HepG2 (cell line): ENCODE results near the gene MEIOB. TPM values are rescaled to one million over a fixed set of nuclear protein-coding genes. Genes with fewer than 3 reads are reported as not detected.

ENCODE experiments used
- DNMT1 ChIP-seq: sonication (generic); formaldehyde crosslinking; IDR thresholded peaks from 2 replicates; pipeline ENCODE4 v1.5.1; 2020; ENCODE audit warnings: mild to moderate bottlenecking, missing genetic modification reagents
- FOSL2 ChIP-seq: sonication (generic); formaldehyde crosslinking; IDR thresholded peaks from 2 replicates; pipeline ENCODE4 v1.4.0; 2020; ENCODE audit warnings: missing genetic modification reagents
- GLI4 ChIP-seq: sonication (generic); formaldehyde crosslinking; IDR thresholded peaks from 2 replicates; pipeline ENCODE4 v1.5.1; 2020; ENCODE audit warnings: missing genetic modification reagents, mild to moderate bottlenecking, moderate library complexity, borderline replicate concordance
- HOXA3 ChIP-seq: sonication (generic); formaldehyde crosslinking; IDR thresholded peaks from 2 replicates; pipeline ENCODE4 v1.5.0; 2020; ENCODE audit warnings: missing genetic modification reagents
- POLR2AphosphoS2 ChIP-seq: IDR thresholded peaks from 2 replicates; pipeline ENCODE4 v1.6.1; 2011; ENCODE audit warnings: low read depth, low read length, improper control_type of control experiment
- RAD21 ChIP-seq: fragments of 450-650 bp; formaldehyde crosslinking; IDR thresholded peaks from 2 replicates; pipeline ENCODE4 v1.5.0; 2020; ENCODE audit warnings: mild to moderate bottlenecking
- RELA ChIP-seq: sonication (generic); formaldehyde crosslinking; IDR thresholded peaks from 2 replicates; pipeline ENCODE4 v1.4.0; 2020; ENCODE audit warnings: missing genetic modification reagents
- RFX5 ChIP-seq: IDR thresholded peaks from 2 replicates; pipeline ENCODE4 v1.6.1; 2011; ENCODE audit warnings: low read depth, low read length, improper control_type of control experiment
- SP140L ChIP-seq: sonication (generic); formaldehyde crosslinking; IDR thresholded peaks from 2 replicates; pipeline ENCODE4 v1.4.0; 2020; ENCODE audit warnings: missing genetic modification reagents, borderline replicate concordance
- TARDBP ChIP-seq: sonication (generic); formaldehyde crosslinking; IDR thresholded peaks from 2 replicates; pipeline ENCODE4 v1.8.0; 2022; ENCODE audit warnings: mild to moderate bottlenecking, missing genetic modification reagents
- TBX2 ChIP-seq: sonication (generic); formaldehyde crosslinking; IDR thresholded peaks from 2 replicates; pipeline ENCODE4 v1.5.0; 2020; ENCODE audit warnings: missing genetic modification reagents, mild to moderate bottlenecking, borderline replicate concordance
- U2AF2 ChIP-seq: fragments of 200-400 bp; formaldehyde crosslinking; IDR thresholded peaks from 2 replicates; pipeline ENCODE4 v1.6.1; 2017; ENCODE audit warnings: low read depth, mild to moderate bottlenecking, low read length
- ZFAT ChIP-seq: sonication (generic); formaldehyde crosslinking; conservative IDR thresholded peaks from 2 replicates; pipeline ENCODE4 v1.8.1; 2023; ENCODE audit warnings: missing genetic modification reagents, inconsistent platforms
- ZNF460 ChIP-seq: sonication (generic); formaldehyde crosslinking; IDR thresholded peaks from 2 replicates; pipeline ENCODE4 v1.5.1; 2020; ENCODE audit warnings: missing genetic modification reagents, mild to moderate bottlenecking, borderline replicate concordance
- ZNF816 ChIP-seq: sonication (generic); formaldehyde crosslinking; IDR thresholded peaks from 2 replicates; pipeline ENCODE4 v1.8.0; 2022; ENCODE audit warnings: missing genetic modification reagents, mild to moderate bottlenecking, borderline replicate concordance
- polyA plus RNA-seq, 8 experiments: library from polyadenylated mRNA; depleted of rRNA in 3 of 8; stranded (reverse) in 7 of 8; unstranded in 1 of 8; fragments of >200 nt; fragmentation: Illumina TruSeq in 4 of 8; extraction: Trizol in 4 of 8; gene quantifications; 2 replicates each; pipeline versions ENCODE4 v1.2.1 to v1.2.3, GENCODE V29; 2011 to 2016; ENCODE audit warnings: low read depth in 4 of 8, missing spikeins in 1 of 8, mixed read lengths in 1 of 8; ENCODE audit not compliant: insufficient read depth in 1 of 8
- total RNA-seq, 5 experiments: library from RNA; depleted of rRNA; stranded (reverse); fragments of >200 nt; fragmentation: Illumina TruSeq; extraction: Trizol; gene quantifications; 2 replicates each; pipeline ENCODE4 v1.2.3, GENCODE V29; 2016; ENCODE audit warnings: low read depth in 1 of 5
- TF ChIP-seq, protein P1 (sequence below): sonication (generic); formaldehyde crosslinking; IDR thresholded peaks from 2 replicates; pipeline ENCODE4 v1.8.1; 2023; ENCODE audit warnings: mild to moderate bottlenecking, missing genetic modification reagents, borderline replicate concordance
- TF ChIP-seq, protein P2 (sequence below): IDR thresholded peaks from 2 replicates; pipeline ENCODE4 v1.6.1; 2016; ENCODE audit warnings: missing compliant biosample characterization, missing genetic modification reagents, borderline replicate concordance
- TF ChIP-seq, protein P3 (sequence below): sonication (generic); formaldehyde crosslinking; IDR thresholded peaks from 2 replicates; pipeline ENCODE4 v1.5.0; 2020; ENCODE audit warnings: missing genetic modification reagents
- TF ChIP-seq, protein P4 (sequence below): sonication (generic); formaldehyde crosslinking; IDR thresholded peaks from 2 replicates; pipeline ENCODE4 v1.8.0; 2022; ENCODE audit warnings: missing genetic modification reagents, mild to moderate bottlenecking, moderate library complexity, borderline replicate concordance
- TF ChIP-seq, protein P5 (sequence below): sonication (generic); formaldehyde crosslinking; IDR thresholded peaks from 2 replicates; pipeline ENCODE4 v1.8.0; 2022; ENCODE audit warnings: mild to moderate bottlenecking, missing genetic modification reagents, moderate library complexity
- TF ChIP-seq, protein P6 (sequence below): sonication (generic); formaldehyde crosslinking; conservative IDR thresholded peaks from 2 replicates; pipeline ENCODE4 v1.8.1; 2023; ENCODE audit warnings: missing genetic modification reagents
- TF ChIP-seq, protein P7 (sequence below): IDR thresholded peaks from 2 replicates; pipeline ENCODE4 v1.6.1; 2016; ENCODE audit warnings: mild to moderate bottlenecking, missing biosample characterization, missing genetic modification reagents

Gene MEIOB
- total and polyA plus RNA-seq, 2 of the 13 experiments (the other 11 are each of a cell fraction or from before 2014, with no cell fraction given) = 0.17 TPM; not detected in 1

DNA sequence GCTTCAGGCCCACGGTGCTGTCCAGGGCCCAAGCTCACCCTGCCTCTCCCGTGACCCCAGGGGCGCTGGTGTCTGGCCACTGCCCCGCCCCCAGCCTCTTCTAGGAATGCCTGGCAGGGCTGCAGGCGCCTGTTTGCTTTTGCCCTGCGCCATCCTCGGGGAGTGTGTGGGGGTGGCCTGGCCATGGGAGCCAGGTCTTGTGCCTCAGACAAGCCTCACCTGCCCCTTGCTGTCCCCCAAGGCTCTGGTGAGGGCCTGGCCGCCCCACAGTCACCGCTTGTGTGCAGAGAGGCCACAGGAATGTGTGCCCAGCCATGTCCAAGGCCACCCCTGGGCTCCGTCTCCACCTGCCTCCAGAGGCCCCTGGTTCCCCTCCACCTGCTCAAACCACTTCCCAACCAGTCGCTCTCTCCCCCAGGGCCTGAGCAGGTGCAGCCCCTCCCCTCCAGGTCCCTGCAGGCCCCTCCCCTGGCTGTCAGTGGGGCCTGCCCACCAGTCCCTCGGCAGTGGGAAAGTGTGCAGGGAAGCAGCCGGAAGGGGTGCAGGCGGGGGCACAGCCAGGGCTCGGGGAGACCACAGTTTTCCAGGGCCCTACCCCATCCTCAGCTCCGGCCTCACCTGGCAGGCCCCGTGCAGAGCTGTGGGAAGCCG lies 77.6 kb downstream of the MEIOB start (continued):
- TF ChIP-seq, protein P1, sequence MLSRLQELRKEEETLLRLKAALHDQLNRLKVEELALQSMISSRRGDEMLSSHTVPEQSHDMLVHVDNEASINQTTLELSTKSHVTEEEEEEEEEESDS (CRISPR knock-in tag) = no peak
- TF ChIP-seq ZNF460 (CRISPR knock-in tag) (no peak; the same call in 1 of the 2 replicates), RAD21 (peak; percentile 42; the same call in 1 of the 2 replicates), ZNF816 (CRISPR knock-in tag) (no peak), HOXA3 (CRISPR knock-in tag) (peak; percentile 44; the same call in 1 of the 2 replicates), RELA (CRISPR knock-in tag) (no peak), GLI4 (CRISPR knock-in tag) (no peak), U2AF2 (no peak), DNMT1 (CRISPR knock-in tag) (peak; percentile 90), POLR2AphosphoS2 (no peak), FOSL2 (CRISPR knock-in tag) (peak; percentile 28; the same call in 1 of the 2 replicates), ZFAT (no peak), SP140L (CRISPR knock-in tag) (no peak), TBX2 (peak; percentile 36), TARDBP (no peak), RFX5 (no peak)
- TF ChIP-seq, protein P2, sequence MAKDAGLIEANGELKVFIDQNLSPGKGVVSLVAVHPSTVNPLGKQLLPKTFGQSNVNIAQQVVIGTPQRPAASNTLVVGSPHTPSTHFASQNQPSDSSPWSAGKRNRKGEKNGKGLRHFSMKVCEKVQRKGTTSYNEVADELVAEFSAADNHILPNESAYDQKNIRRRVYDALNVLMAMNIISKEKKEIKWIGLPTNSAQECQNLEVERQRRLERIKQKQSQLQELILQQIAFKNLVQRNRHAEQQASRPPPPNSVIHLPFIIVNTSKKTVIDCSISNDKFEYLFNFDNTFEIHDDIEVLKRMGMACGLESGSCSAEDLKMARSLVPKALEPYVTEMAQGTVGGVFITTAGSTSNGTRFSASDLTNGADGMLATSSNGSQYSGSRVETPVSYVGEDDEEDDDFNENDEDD (CRISPR knock-in tag) = no peak
- TF ChIP-seq, protein P3, sequence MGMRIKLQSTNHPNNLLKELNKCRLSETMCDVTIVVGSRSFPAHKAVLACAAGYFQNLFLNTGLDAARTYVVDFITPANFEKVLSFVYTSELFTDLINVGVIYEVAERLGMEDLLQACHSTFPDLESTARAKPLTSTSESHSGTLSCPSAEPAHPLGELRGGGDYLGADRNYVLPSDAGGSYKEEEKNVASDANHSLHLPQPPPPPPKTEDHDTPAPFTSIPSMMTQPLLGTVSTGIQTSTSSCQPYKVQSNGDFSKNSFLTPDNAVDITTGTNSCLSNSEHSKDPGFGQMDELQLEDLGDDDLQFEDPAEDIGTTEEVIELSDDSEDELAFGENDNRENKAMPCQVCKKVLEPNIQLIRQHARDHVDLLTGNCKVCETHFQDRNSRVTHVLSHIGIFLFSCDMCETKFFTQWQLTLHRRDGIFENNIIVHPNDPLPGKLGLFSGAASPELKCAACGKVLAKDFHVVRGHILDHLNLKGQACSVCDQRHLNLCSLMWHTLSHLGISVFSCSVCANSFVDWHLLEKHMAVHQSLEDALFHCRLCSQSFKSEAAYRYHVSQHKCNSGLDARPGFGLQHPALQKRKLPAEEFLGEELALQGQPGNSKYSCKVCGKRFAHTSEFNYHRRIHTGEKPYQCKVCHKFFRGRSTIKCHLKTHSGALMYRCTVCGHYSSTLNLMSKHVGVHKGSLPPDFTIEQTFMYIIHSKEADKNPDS = no peak
- TF ChIP-seq, protein P4, sequence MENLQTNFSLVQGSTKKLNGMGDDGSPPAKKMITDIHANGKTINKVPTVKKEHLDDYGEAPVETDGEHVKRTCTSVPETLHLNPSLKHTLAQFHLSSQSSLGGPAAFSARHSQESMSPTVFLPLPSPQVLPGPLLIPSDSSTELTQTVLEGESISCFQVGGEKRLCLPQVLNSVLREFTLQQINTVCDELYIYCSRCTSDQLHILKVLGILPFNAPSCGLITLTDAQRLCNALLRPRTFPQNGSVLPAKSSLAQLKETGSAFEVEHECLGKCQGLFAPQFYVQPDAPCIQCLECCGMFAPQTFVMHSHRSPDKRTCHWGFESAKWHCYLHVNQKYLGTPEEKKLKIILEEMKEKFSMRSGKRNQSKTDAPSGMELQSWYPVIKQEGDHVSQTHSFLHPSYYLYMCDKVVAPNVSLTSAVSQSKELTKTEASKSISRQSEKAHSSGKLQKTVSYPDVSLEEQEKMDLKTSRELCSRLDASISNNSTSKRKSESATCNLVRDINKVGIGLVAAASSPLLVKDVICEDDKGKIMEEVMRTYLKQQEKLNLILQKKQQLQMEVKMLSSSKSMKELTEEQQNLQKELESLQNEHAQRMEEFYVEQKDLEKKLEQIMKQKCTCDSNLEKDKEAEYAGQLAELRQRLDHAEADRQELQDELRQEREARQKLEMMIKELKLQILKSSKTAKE (CRISPR knock-in tag) = no peak; the same call in 1 of the 2 replicates
- TF ChIP-seq, protein P5, sequence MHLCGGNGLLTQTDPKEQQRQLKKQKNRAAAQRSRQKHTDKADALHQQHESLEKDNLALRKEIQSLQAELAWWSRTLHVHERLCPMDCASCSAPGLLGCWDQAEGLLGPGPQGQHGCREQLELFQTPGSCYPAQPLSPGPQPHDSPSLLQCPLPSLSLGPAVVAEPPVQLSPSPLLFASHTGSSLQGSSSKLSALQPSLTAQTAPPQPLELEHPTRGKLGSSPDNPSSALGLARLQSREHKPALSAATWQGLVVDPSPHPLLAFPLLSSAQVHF (CRISPR knock-in tag) = no peak
- TF ChIP-seq, protein P6, sequence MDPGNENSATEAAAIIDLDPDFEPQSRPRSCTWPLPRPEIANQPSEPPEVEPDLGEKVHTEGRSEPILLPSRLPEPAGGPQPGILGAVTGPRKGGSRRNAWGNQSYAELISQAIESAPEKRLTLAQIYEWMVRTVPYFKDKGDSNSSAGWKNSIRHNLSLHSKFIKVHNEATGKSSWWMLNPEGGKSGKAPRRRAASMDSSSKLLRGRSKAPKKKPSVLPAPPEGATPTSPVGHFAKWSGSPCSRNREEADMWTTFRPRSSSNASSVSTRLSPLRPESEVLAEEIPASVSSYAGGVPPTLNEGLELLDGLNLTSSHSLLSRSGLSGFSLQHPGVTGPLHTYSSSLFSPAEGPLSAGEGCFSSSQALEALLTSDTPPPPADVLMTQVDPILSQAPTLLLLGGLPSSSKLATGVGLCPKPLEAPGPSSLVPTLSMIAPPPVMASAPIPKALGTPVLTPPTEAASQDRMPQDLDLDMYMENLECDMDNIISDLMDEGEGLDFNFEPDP = no peak
- TF ChIP-seq, protein P7, sequence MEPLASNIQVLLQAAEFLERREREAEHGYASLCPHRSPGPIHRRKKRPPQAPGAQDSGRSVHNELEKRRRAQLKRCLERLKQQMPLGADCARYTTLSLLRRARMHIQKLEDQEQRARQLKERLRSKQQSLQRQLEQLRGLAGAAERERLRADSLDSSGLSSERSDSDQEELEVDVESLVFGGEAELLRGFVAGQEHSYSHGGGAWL (CRISPR knock-in tag) = peak; percentile 29; the same call in 1 of the 2 replicates
